Panc1 (cell line): ENCODE data around the gene SLC1A2. TPM values are rescaled to one million over a fixed set of nuclear protein-coding genes. Genes with fewer than 3 reads are reported as not detected.

Experiments used
- ATAC-seq: fragments of 200-7000 bp; cut with Tn5 transposase; 2 replicates; pipeline ENCODE4 v1.9.1; 2020; ENCODE audit warnings: mild to moderate bottlenecking, moderate library complexity
- BruUV-seq: library from RNA; stranded (reverse); fragments of 400-500 nt; replicated peaks from 2 replicates; lab custom pipeline; 2021; lab: Mats Ljungman, UMichigan
- CTCF ChIA-PET: fragments of 300-600 bp; sonication (Branson Sonifier 250); formaldehyde crosslinking; loops from one replicate; lab custom pipeline; 2022; ENCODE audit warnings: antibody characterized with exemption; lab: Charles Lee
- POLR2A ChIA-PET: fragments of 300-600 bp; sonication (Branson Sonifier 250); formaldehyde crosslinking; loops from one replicate; lab custom pipeline; 2022; ENCODE audit warnings: antibody characterized with exemption; lab: Charles Lee
- DNase-seq: peaks from one replicate; pipeline ENCODE4 v3.0.0-alpha.2; 2010; ENCODE audit warnings: low read depth, low spot score
- H3K27ac ChIP-seq: 2 replicates; pipeline ENCODE4 v1.5.1; 2011; ENCODE audit warnings: mild to moderate bottlenecking, low read length, inconsistent platforms
- H3K27me3 ChIP-seq: fragments of 200-500 bp; sonication (Bioruptor generic); 2 replicates; pipeline ENCODE4 v1.6.0; 2014; ENCODE audit warnings: low read length, inconsistent platforms; ENCODE audit not compliant: control insufficient read depth, insufficient read depth
- H3K36me3 ChIP-seq: fragments of 200-500 bp; sonication (Bioruptor generic); 2 replicates; pipeline ENCODE4 v1.5.1; 2014; ENCODE audit warnings: inconsistent platforms, mild to moderate bottlenecking, low read length, moderate library complexity; ENCODE audit not compliant: control insufficient read depth, insufficient read depth
- H3K4me1 ChIP-seq: 2 replicates; pipeline ENCODE4 v1.5.1; 2011; ENCODE audit warnings: inconsistent platforms, mild to moderate bottlenecking, low read length, moderate library complexity; ENCODE audit not compliant: control insufficient read depth, insufficient read depth
- H3K4me3 ChIP-seq, 2 experiments: 2 replicates each; pipeline ENCODE4 v1.5.1; 2011 to 2012; ENCODE audit warnings: low read depth in 2 of 2, low read length in 2 of 2, mild to moderate bottlenecking in 2 of 2, inconsistent platforms in 1 of 2, moderate library complexity in 1 of 2
- H3K9me3 ChIP-seq: fragments of 200-500 bp; sonication (Bioruptor generic); 2 replicates; pipeline ENCODE4 v1.5.1; 2014; ENCODE audit warnings: low read depth, mild to moderate bottlenecking, inconsistent platforms, low read length, moderate library complexity; ENCODE audit not compliant: control insufficient read depth, insufficient read depth
- CTCF ChIP-seq: fragments of 450-650 bp; IDR thresholded peaks from 2 replicates; pipeline ENCODE4 v1.5.1; 2017; ENCODE audit warnings: mild to moderate bottlenecking
- POLR2AphosphoS5 ChIP-seq: IDR thresholded peaks from 2 replicates; pipeline ENCODE4 v1.6.1; 2012; ENCODE audit warnings: mild to moderate bottlenecking, low read depth, low read length, moderate library complexity
- REST ChIP-seq, 2 experiments: IDR thresholded peaks; 2 replicates each; pipeline ENCODE4 v1.6.1; 2011 to 2012; ENCODE audit warnings: low read depth in 2 of 2, control low read depth in 1 of 2, low read length in 1 of 2, mild to moderate bottlenecking in 1 of 2, moderate library complexity in 1 of 2; ENCODE audit not compliant: insufficient read depth in 1 of 2
- SIN3A ChIP-seq: IDR thresholded peaks from 2 replicates; pipeline ENCODE4 v1.6.1; 2012; ENCODE audit warnings: low read depth, mild to moderate bottlenecking, low read length, moderate library complexity, borderline replicate concordance; ENCODE audit not compliant: insufficient read depth
- TCF7L2 ChIP-seq: IDR thresholded peaks from 2 replicates; pipeline ENCODE4 v1.6.1; 2011; ENCODE audit warnings: mild to moderate bottlenecking, low read depth, low read length, inconsistent platforms
- in situ Hi-C: cut with HindIII; loops from 2 replicates; pipeline ENCODE4 v1.10.0; 2016; ENCODE audit warnings: low sequenced_read_pairs, low pct_unique_long_range_greater_than_20kb
- intact Hi-C: fragments of 100-400 bp; cut with micrococcal nuclease; formaldehyde crosslinking; loops from one replicate; pipeline ENCODE4 v1.10.0; 2022; ENCODE audit not compliant: unreplicated experiment
- total RNA-seq: library from RNA; stranded (reverse); gene quantifications from one replicate; pipeline ENCODE4 v1.2.1, GENCODE V29; 2021; ENCODE audit not compliant: unreplicated experiment

SLC1A2 gene
- total RNA-seq, 1 experiment from 2014 or later, result 0.21 TPM

DNA sequence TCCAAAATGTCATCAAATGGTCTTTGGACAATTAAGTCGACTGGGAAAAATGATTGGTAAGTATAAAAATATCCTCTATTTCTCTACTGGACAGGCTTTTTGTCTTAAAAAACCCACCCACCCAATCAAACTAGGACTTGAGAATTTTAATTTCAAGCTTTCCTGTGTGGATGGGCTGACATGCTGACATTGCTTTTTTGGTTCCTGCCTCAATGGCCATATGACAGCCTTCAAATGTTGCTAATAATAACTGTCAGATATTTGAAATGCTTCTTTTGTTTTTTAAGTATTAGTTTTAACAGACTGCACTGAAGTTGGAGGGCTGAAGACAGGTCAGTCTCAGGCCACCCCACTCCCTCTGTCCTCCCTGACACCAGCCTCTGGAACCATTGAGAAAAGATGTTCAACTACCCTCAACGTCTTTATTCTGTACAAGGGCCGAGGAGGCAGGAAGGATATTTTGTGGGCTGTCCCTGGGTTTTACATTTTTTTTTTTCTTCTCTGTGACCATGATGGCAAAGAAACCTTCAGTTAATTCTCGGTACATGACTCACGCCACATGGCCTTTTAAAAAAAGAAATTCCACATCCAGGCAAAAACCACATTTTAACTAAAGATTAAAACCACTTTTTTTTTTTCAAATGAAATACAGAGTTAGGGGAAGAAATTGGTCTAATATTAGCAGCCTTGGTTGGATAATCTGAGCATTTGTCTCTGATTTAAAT, 130.4 kb downstream of the SLC1A2 start:
- Histone ChIP-seq H3K9me3 (no peaks in the 10 kb centered on the region), H3K4me3 (no peak overlapping the region), H3K27ac (no peak overlapping the region), H3K36me3 (no peaks in the 10 kb centered on the region), H3K4me1 (no peaks in the 10 kb centered on the region), H3K27me3 (no peaks in the 10 kb centered on the region)
- ATAC-seq (no peak), DNase-seq (no peak)
- no TSS peak for BruUV-seq
- in situ Hi-C loops (no loop called here), intact Hi-C loops (no loop called here)
- ChIA-PET CTCF (no interaction called here), POLR2A (no interaction called here)
- TF ChIP-seq POLR2AphosphoS5, result no peak

DNA sequence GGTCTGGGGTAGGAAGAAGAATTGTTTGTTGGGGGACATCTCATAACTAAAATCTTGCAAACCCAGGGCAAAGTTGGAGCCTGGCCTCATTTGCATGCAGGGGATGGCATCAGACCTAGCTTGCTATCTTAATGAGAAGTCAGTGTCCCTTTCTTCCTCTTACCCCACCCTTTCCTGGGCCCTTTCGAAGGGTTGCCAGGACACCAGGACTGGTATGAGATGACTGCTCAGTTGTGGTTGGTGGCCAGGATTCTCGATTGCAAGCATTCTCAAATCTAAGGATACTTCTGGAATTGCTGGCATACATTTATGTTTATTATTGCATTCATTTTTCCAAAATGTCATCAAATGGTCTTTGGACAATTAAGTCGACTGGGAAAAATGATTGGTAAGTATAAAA, 131.0 kb downstream of the SLC1A2 start:
- intact Hi-C loops, result no loop called here
- no TSS peak for BruUV-seq
- in situ Hi-C loops, result no loop called here
- no peak overlapping the region for H3K27ac ChIP-seq
- H3K27me3 ChIP-seq, result no peaks in the 10 kb centered on the region
- CTCF ChIA-PET, result no interaction called here
- no peaks in the 10 kb centered on the region for H3K36me3 ChIP-seq
- no peak overlapping the region for H3K4me3 ChIP-seq
- ATAC-seq, result no peak
- POLR2A ChIA-PET, result no interaction called here
- no peak for DNase-seq
- TF ChIP-seq POLR2AphosphoS5, result no peak
- H3K4me1 ChIP-seq, result no peaks in the 10 kb centered on the region
- H3K9me3 ChIP-seq, result no peaks in the 10 kb centered on the region

- intact Hi-C loops (no loop called here), in situ Hi-C loops (no loop called here)
- ATAC-seq (no peak), DNase-seq (no peak)
- H3K4me3 ChIP-seq, result no peak overlapping the region
- TF ChIP-seq TCF7L2 (no peak), REST (IDR thresholded peaks at IDR 0.05; ENCODE audit: insufficient read depth in 1 of 2, low read depth in 2 of 2, low read length in 1 of 2) (no peak), POLR2AphosphoS5 (no peak), SIN3A (no peak), CTCF (no peak)
- CTCF ChIA-PET, result no interaction called here
- POLR2A ChIA-PET, result interaction anchor here (0.7 kb wide), 1 partner anchor 381 kb away, joined by 8 read pairs; no protein-coding TSS in a partner anchor
- H3K27ac ChIP-seq, result no peak overlapping the region
- H3K27me3 ChIP-seq, result no peaks in the 10 kb centered on the region
- no peaks in the 10 kb centered on the region for H3K36me3 ChIP-seq
- H3K4me1 ChIP-seq, result no peaks in the 10 kb centered on the region
- no TSS peak for BruUV-seq
- no peaks in the 10 kb centered on the region for H3K9me3 ChIP-seq
These were observed 131.9 kb downstream of the SLC1A2 start for GRCh38 chr11:35287344-35287890.
